ENCODE results near the gene LYZL1.
"Not testable (repeated sequence)": the region's sequence is repeated elsewhere in the genome, so short reads cannot be mapped to it uniquely, and the experiment has no call there.

Gene LYZL1

GRCh38 chr10:29310463-29310862 is 21.6 kb downstream of the LYZL1 start:
- DNase-seq, result not testable (repeated sequence)

DNA sequence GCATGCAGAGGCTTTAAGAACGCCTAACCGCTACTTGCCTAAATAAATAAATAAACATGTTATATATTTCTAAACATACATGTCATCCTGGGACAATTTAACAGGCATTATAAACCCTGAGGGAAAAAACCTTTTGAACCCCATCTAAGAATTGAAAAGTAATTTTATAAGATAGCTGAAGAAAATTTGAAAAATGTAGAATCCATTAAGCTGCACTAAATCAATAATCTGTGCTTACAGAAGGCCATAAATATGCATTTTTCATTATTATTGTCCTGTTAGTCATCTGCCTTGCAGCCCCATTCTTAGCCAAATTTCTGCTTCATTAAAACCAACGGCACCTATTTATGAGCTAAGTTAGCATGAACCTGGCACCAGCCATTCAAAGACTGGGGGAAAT is 24.2 kb downstream of the LYZL1 start:
- no peak for DNase-seq

DNA sequence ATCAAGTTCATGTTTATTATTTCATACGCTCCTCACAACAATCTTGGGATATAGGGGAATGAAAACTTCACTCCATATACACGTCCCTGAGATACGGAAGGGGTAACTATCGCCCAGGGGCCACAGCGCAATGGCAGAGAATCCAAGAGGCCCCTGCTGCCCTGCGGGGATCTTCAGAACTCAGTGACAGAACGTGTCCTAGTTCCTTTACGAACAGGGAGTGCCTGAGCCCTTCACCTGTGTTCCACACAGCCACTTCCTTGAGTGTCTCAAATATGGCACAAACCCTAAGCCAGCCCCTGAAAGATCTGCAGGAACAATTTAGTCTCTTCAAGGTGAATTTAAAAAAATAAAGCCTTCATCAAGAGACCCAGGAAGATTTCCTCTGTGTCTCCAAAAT is 25.9 kb downstream of the LYZL1 start:
- DNase-seq, result no peak

DNA sequence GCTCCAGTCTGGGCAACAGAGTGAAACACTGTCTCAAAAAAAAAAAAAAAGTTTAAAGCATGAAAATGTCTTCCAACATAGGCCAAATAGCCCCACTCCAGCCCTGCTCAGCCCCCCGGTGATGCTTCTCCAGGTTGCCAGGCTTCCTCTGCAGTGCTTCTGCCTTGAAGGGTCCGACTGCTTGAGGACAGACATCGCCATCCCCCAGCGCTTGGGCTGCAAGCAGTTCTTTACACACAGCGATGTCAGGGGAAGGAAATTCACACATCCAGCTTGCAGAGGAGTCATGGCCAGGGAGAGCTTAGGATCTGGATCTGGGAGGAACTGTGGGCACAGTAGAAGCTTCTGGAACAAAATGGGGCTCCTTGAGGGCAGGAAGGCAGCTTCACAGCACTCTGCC is 26.9 kb downstream of the LYZL1 start:
- no peak for DNase-seq

- DNase-seq, result no peak
Measured at GRCh38 chr10:29316308-29317026, 27.6 kb downstream of the LYZL1 start.

- no peak for DNase-seq
Measured at GRCh38 chr10:29317027-29317420, 28.2 kb downstream of the LYZL1 start.

DNA sequence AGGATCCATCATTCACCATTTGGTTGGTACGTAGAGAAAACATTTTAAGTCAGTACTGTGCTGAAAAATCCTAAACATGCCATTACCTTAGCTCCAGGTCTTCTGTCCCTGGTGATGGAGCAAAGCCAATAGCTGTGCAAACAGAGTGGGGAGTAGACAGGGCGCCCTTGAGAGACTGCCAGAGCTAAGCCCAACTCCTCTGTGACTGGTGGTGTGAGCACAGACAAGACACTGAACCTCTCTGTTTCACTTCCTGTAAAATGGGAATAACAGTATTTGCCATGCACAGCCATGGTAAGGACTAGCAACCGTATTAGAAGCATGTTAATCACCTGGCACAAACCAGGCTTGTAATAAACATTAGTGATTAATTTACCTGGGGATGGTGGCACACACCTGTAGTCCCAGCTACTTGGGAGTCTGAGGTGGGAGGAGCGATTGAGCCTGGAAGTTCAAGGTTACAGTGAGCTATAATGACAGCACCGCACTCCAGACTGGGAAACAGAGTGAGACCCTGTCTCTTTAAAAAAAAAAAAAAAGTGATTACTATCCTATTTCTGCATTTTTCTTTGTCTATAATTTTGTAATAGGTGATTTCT is 28.7 kb downstream of the LYZL1 start:
- DNase-seq, result no peak

GRCh38 chr10:29318141-29319071 is 29.5 kb downstream of the LYZL1 start:
- not testable (repeated sequence) for DNase-seq

DNA sequence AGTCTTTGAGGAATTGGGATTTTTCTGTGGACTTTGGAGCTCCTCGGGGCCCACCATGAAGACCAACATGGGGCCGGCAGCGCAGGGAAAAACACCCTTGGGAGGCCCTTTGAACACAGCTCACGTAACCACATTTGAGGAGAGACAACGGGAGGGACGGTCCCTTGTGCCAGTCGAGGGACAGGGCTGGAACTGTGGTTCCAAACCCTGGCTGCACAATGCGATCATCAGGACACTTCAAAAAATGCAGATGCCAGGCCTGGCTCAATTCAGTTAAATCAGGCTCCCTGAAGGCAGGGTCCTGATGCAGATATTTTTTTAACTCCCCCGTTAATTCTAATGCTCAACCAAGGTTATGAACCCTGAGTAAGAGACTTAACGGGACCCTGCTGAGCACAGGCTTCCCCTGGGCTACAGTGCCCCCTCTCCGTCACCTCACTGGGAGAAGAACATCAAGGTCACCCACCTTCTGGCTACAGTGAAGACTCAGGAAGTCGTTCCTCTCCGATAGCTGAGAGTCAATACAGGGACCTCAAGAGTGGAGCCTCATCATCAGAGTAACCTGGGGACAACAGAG is 30.4 kb downstream of the LYZL1 start:
- DNase-seq, result no peak

- not testable (repeated sequence) for DNase-seq
Measured at GRCh38 chr10:29320680-29321121, 31.8 kb downstream of the LYZL1 start.

- no peak for DNase-seq
Measured at GRCh38 chr10:29321656-29322055, 32.8 kb downstream of the LYZL1 start.

DNA sequence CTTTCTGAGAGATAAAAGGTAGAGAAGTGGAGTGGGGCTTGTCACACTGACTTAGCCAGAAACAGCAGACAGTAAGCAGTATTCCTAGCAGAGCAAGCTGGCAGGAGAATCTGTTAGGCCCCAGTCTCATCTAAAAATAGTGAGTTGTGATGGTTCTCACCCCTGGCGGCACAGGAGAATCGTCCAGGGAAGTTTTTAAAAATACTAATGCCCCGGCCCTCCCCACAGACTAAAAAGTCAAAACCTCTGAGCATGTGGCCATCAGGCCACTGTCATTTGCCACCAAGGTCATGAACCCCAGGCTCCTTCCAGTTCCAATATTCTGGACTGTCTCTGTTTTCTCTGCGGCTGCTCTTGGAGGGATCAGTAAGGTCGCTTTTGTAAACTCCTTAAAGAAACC is 34.0 kb downstream of the LYZL1 start:
- DNase-seq, result no peak

DNA sequence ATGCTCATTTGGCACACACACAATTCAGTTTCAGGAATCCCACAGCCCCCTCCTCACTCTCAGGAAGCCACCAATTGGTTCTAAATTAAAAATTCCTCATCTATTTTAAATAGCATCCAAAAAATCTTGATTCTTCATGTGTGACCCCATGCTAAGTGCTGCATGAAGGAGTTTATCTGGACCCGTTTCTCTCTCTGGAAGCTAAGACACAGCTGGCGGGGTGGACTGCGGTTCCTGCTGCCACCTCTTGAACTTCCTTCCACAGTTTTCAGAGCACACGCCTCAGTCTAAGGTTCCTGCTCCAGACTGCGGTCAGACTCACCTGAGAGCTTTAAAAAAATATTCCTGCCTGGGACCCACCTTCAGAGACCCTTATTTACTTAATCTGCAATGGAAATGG is 34.5 kb downstream of the LYZL1 start:
- no peak for DNase-seq

DNA sequence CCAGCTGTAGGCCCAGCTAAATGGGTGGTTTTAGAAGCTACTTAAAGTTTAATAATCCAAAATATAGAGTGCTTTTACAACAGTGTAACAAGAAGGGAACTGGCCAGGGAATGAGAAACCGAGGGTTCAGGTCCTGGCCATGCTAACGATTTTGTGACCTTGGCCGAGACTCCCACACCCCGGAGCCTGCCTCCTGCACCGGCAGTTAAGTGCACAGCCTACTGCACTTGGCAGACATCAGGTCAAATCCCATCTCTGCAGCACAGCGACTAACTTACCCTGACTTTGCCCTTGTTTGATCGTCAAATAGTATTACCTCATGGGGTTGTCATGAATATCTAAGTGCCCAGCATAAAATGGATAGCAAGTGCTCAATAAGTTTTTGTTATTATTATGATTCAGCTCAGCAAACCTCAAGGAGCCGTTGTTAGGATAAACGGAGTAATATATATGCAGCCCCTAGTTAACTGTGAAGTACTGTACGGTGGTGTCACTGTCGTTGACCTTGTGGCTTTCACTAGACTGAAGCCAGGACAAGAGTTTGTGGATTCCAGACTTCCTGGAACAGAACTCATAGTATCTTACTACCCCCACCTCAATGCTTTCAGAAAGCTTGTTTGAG is 35.5 kb downstream of the LYZL1 start:
- no peak for DNase-seq

- no peak for DNase-seq
Measured at GRCh38 chr10:29326299-29326698, 37.4 kb downstream of the LYZL1 start.

- no peak for DNase-seq
Measured at GRCh38 chr10:29326886-29327745, 38.2 kb downstream of the LYZL1 start.

GRCh38 chr10:29327746-29328102 is 38.9 kb downstream of the LYZL1 start:
- DNase-seq, result no peak

GRCh38 chr10:29328983-29329382 is 40.1 kb downstream of the LYZL1 start:
- DNase-seq, result peak; percentile 87

GRCh38 chr10:29329420-29329819 is 40.5 kb downstream of the LYZL1 start:
- peak; percentile 39 for DNase-seq

DNA sequence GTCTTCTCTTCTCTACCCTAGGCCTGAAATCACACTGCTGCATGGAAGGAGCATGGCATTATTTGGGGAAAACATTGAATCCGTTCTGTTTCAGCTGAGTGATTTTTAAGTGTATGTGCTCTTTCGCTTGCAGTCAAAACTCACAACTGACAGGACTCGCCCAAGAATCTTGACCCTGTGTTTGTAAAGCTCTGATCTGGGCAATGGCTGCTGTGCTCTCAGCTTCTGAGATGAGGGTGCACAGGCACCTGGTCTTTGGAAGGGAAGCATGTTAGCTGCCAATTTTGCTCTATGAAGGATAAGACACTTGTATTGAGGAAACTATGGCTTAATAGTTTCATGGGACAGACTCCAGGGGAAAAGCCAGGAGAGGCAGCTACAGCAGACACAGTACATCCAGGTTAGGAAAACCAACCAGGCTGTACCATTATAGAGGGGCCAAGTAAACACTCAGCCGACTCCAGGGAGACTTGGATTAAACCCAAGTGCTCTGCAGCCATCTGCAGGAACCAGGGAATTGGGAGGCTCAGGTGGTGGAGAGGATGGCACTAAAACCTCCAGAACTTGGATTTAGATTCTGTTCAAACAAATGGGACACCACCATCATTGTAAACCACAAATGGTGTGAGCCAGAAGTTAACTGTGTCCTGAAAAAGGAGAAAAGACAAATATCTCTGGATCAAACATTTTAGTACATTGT is 43.3 kb downstream of the LYZL1 start:
- no peak for DNase-seq

GRCh38 chr10:29332761-29333148 is 43.9 kb downstream of the LYZL1 start:
- no peak for DNase-seq

Data from fibroblast of upper back skin (primary cell).